Thoracic aorta (tissue), 2 donors: ENCODE measurements around the gene ZBTB7A. TPM values are rescaled to one million over a fixed set of nuclear protein-coding genes. Genes with fewer than 3 reads are reported as not detected.

ENCODE experiments used
- ATAC-seq: fragments of 150-250 bp; one replicate; pipeline ENCODE4 v1.8.0; 2017; ENCODE audit warnings: low read depth; ENCODE audit not compliant: insufficient number of reproducible peaks, low FRiP score
- DNase-seq: peaks from one replicate; pipeline ENCODE4 v3.0.0-alpha.2; 2020; ENCODE audit warnings: low spot score
- H3K27ac ChIP-seq, 2 donors: fragments of 200-600 bp; sonication (generic); 1 replicate in 1 of 2; 2 replicates in 1 of 2; pipeline ENCODE4 v1.5.1; 2016; ENCODE audit warnings: mild to moderate bottlenecking in 2 of 2, moderate library complexity in 2 of 2
- H3K27me3 ChIP-seq: fragments of 200-600 bp; sonication (generic); replicated peaks from 2 replicates; pipeline ENCODE4 v1.6.0; 2016; ENCODE audit warnings: mild to moderate bottlenecking; ENCODE audit not compliant: insufficient read depth
- H3K36me3 ChIP-seq: fragments of 200-600 bp; sonication (generic); one replicate; pipeline ENCODE4 v1.5.1; 2016
- H3K4me1 ChIP-seq, 2 donors: fragments of 200-600 bp; sonication (generic); 1 replicate in 1 of 2; 2 replicates in 1 of 2; pipeline versions ENCODE4 v1.5.1 to v1.6.0; 2016; ENCODE audit warnings: low read depth in 2 of 2, mild to moderate bottlenecking in 1 of 2; ENCODE audit not compliant: control insufficient read depth in 1 of 2
- H3K4me3 ChIP-seq: fragments of 200-600 bp; sonication (generic); 2 replicates; pipeline ENCODE4 v1.5.1; 2016; ENCODE audit warnings: mild to moderate bottlenecking
- H3K9me3 ChIP-seq: fragments of 200-600 bp; sonication (generic); 2 replicates; pipeline ENCODE4 v1.5.1; 2016
- total RNA-seq, 2 donors: library from RNA; depleted of rRNA; stranded (reverse); fragments of >200 nt; gene quantifications; one replicate each; pipeline versions ENCODE4 v1.1.0 to v1.2.3, GENCODE V29; 2016
- TF ChIP-seq, protein P1 (sequence below): fragments of 200-600 bp; sonication (generic); IDR thresholded peaks from one replicate; pipeline ENCODE4 v1.5.1; 2019; ENCODE audit warnings: antibody characterized with exemption

Gene ZBTB7A
- total RNA-seq, 2 donors from 2014 or later: 85.1 to 91.9 TPM

GRCh38 chr19:4097501-4097900 is 30.8 kb upstream of the ZBTB7A start:
- Histone ChIP-seq H3K4me1 (peaks cover 10 to 21% of the 10 kb centered on the region in 2 donors), H3K36me3 (peaks cover 40% of the 10 kb centered on the region), H3K27ac (peak overlapping the region; percentile 68 to 74), H3K9me3 (no peaks in the 10 kb centered on the region), H3K4me3 (no peak overlapping the region), H3K27me3 (no peaks in the 10 kb centered on the region)
- TF ChIP-seq, protein P1, sequence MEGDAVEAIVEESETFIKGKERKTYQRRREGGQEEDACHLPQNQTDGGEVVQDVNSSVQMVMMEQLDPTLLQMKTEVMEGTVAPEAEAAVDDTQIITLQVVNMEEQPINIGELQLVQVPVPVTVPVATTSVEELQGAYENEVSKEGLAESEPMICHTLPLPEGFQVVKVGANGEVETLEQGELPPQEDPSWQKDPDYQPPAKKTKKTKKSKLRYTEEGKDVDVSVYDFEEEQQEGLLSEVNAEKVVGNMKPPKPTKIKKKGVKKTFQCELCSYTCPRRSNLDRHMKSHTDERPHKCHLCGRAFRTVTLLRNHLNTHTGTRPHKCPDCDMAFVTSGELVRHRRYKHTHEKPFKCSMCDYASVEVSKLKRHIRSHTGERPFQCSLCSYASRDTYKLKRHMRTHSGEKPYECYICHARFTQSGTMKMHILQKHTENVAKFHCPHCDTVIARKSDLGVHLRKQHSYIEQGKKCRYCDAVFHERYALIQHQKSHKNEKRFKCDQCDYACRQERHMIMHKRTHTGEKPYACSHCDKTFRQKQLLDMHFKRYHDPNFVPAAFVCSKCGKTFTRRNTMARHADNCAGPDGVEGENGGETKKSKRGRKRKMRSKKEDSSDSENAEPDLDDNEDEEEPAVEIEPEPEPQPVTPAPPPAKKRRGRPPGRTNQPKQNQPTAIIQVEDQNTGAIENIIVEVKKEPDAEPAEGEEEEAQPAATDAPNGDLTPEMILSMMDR: no peak
- no peak for DNase-seq
- ATAC-seq: peak; percentile 56

DNA sequence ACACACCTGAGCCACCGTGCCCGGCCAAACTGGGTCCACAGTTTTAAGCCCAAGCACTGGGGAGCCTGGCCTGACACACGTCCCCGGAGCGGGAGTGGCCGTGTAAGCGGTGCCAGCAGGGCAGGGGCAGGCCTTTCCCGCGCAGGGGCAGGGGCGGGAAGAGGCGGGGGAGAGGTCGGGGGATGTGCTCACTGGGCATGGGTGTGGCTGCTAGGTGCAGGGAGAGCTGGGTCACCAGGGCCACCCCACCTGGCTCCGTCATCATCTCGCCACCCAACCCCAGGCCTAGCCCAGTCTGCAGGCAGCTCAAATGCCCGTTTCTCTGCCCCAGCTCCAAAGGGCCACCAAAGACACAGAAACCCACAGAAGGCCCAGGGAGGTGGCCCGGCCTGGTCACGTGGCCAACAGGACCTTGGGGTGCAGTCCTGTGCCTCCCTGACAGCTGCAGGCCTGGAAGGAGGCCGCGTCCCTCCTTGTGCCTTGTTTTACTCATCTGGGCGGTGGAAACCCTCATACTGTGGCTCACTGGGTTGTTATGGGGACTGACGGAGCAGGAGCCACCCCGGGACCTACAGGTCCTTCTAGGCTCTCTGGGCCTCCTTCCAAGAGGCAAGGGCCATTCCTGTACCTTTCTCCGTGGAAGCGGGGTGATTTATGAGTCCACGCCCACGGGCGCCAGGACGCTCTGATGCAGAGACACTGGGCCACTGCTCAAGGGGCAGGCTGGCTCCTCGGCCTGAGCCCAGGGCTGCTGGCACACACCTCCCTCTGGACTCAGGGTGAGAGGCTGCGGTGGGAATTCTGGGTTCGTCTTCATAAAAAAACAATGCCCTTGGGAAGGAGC is 29.6 kb upstream of the ZBTB7A start:
- TF ChIP-seq, protein P1: no peak
- Histone ChIP-seq H3K4me3 (no peak overlapping the region), H3K27ac (peak overlapping the region; percentile 47 to 74), H3K4me1 (peaks cover 10 to 21% of the 10 kb centered on the region in 2 donors), H3K36me3 (peaks cover 34% of the 10 kb centered on the region), H3K27me3 (no peaks in the 10 kb centered on the region), H3K9me3 (no peaks in the 10 kb centered on the region)
- no peak for DNase-seq
- no peak for ATAC-seq

- TF ChIP-seq, protein P1: no peak
- no peaks in the 10 kb centered on the region for H3K27me3 ChIP-seq
- peaks cover 36% of the 10 kb centered on the region for H3K36me3 ChIP-seq
Observed at GRCh38 chr19:4095488-4095844, 28.8 kb upstream of the ZBTB7A start.

DNA sequence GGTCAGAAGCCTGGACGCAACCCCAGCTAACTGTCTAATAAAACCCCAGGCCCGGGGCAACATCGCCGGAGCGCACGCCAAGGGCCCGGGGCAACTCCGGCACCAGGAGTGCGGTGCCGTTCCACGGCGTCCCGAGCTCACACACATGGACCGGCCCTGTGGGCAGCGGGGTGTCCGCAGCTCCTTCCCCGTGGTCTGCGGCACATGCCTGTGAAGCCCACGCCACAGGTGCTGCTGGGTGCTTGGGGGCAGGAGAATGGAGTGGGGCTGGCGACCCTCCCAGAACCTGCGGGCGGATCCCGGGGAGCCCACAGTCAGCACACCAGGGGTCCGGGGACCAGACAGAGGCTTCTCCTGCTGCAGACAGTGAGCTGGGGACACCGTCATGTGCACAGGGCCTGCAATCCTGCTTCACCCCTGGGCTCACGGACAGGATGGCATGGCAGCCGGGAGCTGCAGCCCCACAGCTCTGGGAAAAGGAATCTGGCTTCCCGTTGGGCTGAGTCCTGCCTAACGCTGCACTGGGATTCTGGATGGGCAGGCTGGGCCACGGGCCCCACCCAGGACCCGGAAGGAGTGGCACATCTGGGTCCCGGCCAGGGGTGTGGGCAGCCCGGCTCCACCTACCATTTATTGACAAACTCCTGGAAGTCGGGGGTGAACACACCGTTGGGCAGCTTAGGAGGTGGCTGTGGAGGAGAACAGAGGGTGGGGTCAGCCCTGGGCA is 28.2 kb upstream of the ZBTB7A start:
- H3K27me3 ChIP-seq: no peaks in the 10 kb centered on the region
- ATAC-seq (no peak), DNase-seq (no peak)
- H3K27ac ChIP-seq: no peak overlapping the region
- TF ChIP-seq, protein P1: no peak
- H3K9me3 ChIP-seq: no peaks in the 10 kb centered on the region
- peaks cover 42% of the 10 kb centered on the region for H3K36me3 ChIP-seq
- peaks cover 10 to 21% of the 10 kb centered on the region in 2 donors for H3K4me1 ChIP-seq
- no peak overlapping the region for H3K4me3 ChIP-seq

More at GRCh38 chr19:4095488-4095844, 28.8 kb upstream of the ZBTB7A start:
- H3K4me3 ChIP-seq: no peak overlapping the region
- no peaks in the 10 kb centered on the region for H3K9me3 ChIP-seq
- DNase-seq (no peak), ATAC-seq (no peak)
- H3K4me1 ChIP-seq: peaks cover 10 to 21% of the 10 kb centered on the region in 2 donors
- H3K27ac ChIP-seq: no peak overlapping the region

GRCh38 chr19:4094291-4094690 is 27.6 kb upstream of the ZBTB7A start:
- peaks cover 10 to 21% of the 10 kb centered on the region in 2 donors for H3K4me1 ChIP-seq
- no peak overlapping the region for H3K4me3 ChIP-seq
- H3K36me3 ChIP-seq: peaks cover 42% of the 10 kb centered on the region
- no peaks in the 10 kb centered on the region for H3K9me3 ChIP-seq
- TF ChIP-seq, protein P1: no peak
- DNase-seq (no peak), ATAC-seq (no peak)
- H3K27me3 ChIP-seq: no peaks in the 10 kb centered on the region
- H3K27ac ChIP-seq: no peak overlapping the region
